Measurements from ENCODE around the gene SAP30BP. TPM values are rescaled to one million over a fixed set of nuclear protein-coding genes. Genes with fewer than 3 reads are reported as not detected.

The SAP30BP gene
- total and polyA plus RNA-seq, 2 of the 13 experiments (the other 11 are each of a cell fraction or from before 2014, with no cell fraction given) = 67.7 to 99.4 TPM

DNA sequence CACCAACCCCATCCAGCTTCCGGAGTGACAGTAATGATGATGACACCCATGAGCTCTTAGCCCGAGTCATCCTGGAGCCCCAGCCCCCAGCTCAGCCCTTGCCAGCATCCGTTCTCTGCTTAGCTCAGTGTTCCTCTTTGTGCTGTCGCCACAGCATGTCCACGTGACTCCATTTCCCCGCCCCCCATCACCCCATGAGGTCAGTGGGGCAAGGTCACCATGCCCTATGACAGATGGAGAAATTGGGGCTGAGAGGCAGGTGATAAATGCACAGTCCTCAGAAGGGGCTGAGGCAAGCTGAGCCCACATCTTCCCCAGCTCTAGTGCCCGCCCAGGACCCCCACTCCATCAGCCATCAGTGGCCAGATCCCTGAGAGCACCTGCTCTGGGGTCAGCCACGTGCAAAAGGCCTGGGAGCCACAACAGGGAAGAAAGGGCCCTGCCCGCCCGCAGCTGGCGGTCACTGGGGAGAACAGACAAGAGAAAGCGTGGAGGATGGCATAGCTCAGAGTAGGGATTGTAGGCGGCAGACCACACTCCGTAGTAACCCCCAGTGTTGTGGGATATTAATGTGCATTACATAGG lies 71.2 kb downstream of the SAP30BP start (continued):
- TF ChIP-seq, protein P1, sequence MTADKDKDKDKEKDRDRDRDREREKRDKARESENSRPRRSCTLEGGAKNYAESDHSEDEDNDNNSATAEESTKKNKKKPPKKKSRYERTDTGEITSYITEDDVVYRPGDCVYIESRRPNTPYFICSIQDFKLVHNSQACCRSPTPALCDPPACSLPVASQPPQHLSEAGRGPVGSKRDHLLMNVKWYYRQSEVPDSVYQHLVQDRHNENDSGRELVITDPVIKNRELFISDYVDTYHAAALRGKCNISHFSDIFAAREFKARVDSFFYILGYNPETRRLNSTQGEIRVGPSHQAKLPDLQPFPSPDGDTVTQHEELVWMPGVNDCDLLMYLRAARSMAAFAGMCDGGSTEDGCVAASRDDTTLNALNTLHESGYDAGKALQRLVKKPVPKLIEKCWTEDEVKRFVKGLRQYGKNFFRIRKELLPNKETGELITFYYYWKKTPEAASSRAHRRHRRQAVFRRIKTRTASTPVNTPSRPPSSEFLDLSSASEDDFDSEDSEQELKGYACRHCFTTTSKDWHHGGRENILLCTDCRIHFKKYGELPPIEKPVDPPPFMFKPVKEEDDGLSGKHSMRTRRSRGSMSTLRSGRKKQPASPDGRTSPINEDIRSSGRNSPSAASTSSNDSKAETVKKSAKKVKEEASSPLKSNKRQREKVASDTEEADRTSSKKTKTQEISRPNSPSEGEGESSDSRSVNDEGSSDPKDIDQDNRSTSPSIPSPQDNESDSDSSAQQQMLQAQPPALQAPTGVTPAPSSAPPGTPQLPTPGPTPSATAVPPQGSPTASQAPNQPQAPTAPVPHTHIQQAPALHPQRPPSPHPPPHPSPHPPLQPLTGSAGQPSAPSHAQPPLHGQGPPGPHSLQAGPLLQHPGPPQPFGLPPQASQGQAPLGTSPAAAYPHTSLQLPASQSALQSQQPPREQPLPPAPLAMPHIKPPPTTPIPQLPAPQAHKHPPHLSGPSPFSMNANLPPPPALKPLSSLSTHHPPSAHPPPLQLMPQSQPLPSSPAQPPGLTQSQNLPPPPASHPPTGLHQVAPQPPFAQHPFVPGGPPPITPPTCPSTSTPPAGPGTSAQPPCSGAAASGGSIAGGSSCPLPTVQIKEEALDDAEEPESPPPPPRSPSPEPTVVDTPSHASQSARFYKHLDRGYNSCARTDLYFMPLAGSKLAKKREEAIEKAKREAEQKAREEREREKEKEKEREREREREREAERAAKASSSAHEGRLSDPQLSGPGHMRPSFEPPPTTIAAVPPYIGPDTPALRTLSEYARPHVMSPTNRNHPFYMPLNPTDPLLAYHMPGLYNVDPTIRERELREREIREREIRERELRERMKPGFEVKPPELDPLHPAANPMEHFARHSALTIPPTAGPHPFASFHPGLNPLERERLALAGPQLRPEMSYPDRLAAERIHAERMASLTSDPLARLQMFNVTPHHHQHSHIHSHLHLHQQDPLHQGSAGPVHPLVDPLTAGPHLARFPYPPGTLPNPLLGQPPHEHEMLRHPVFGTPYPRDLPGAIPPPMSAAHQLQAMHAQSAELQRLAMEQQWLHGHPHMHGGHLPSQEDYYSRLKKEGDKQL (CRISPR knock-in tag; IDR thresholded peaks at IDR 0.05; ENCODE audit: low read depth) = no peak
- TF ChIP-seq NR2F1 (CRISPR knock-in tag; IDR thresholded peaks at IDR 0.05) = peak; percentile 95 to 96
- TF ChIP-seq, protein P2, sequence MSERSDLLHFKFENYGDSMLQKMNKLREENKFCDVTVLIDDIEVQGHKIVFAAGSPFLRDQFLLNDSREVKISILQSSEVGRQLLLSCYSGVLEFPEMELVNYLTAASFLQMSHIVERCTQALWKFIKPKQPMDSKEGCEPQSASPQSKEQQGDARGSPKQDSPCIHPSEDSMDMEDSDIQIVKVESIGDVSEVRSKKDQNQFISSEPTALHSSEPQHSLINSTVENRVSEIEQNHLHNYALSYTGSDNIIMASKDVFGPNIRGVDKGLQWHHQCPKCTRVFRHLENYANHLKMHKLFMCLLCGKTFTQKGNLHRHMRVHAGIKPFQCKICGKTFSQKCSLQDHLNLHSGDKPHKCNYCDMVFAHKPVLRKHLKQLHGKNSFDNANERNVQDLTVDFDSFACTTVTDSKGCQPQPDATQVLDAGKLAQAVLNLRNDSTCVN (CRISPR knock-in tag; IDR thresholded peaks at IDR 0.05; ENCODE audit: borderline replicate concordance) = 0 out of 2 replicates have a peak, but pooled peaks have one; percentile 21
- TF ChIP-seq, protein P3, sequence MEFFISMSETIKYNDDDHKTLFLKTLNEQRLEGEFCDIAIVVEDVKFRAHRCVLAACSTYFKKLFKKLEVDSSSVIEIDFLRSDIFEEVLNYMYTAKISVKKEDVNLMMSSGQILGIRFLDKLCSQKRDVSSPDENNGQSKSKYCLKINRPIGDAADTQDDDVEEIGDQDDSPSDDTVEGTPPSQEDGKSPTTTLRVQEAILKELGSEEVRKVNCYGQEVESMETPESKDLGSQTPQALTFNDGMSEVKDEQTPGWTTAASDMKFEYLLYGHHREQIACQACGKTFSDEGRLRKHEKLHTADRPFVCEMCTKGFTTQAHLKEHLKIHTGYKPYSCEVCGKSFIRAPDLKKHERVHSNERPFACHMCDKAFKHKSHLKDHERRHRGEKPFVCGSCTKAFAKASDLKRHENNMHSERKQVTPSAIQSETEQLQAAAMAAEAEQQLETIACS (CRISPR knock-in tag; IDR thresholded peaks at IDR 0.05) = no peak
- TF ChIP-seq ZNF350 (CRISPR knock-in tag; IDR thresholded peaks at IDR 0.05; ENCODE audit: borderline replicate concordance, low read depth) = peak; percentile 74; the same call in 1 of the 2 replicates
- TF ChIP-seq YEATS4 (CRISPR knock-in tag; IDR thresholded peaks at IDR 0.05; ENCODE audit: borderline replicate concordance) = peak; percentile 49; the same call in 1 of the 2 replicates
- TF ChIP-seq ZNF891 (CRISPR knock-in tag; IDR thresholded peaks at IDR 0.05) = no peak
- TF ChIP-seq ZNF280D (CRISPR knock-in tag; IDR thresholded peaks at IDR 0.05) = no peak
- no peak for TF ChIP-seq NFKBIZ (CRISPR knock-in tag; IDR thresholded peaks at IDR 0.05)
- no peak for TF ChIP-seq ZNF446 (CRISPR knock-in tag; IDR thresholded peaks at IDR 0.05)
- TF ChIP-seq ZSCAN31 (CRISPR knock-in tag; IDR thresholded peaks at IDR 0.05; ENCODE audit: low read depth) = no peak
- no peak for TF ChIP-seq PBX2 (CRISPR knock-in tag; IDR thresholded peaks at IDR 0.05)
- TF ChIP-seq FOXC1 (CRISPR knock-in tag; IDR thresholded peaks at IDR 0.05; ENCODE audit: borderline replicate concordance) = 0 out of 2 replicates have a peak, but pooled peaks have one; percentile 61
- no peak for TF ChIP-seq RORA (CRISPR knock-in tag; IDR thresholded peaks at IDR 0.05)
